AG04449 (cell line): ENCODE data around the gene ITFG2.

Source experiments
- CTCF ChIA-PET: fragments of 350-600 bp; formaldehyde crosslinking; extraction: SDS; loops from one replicate; lab custom pipeline; 2021; ENCODE audit warnings: antibody characterized with exemption; lab: Yijun Ruan, JAX
- POLR2A ChIA-PET: fragments of 400-600, 350-600 bp; formaldehyde crosslinking; extraction: SDS; loops from one replicate; lab custom pipeline; 2020; ENCODE audit warnings: antibody characterized with exemption, inconsistent platforms; lab: Yijun Ruan, JAX
- DNase-seq: peaks from one replicate; pipeline ENCODE4 v3.0.0-alpha.2; 2010; ENCODE audit warnings: low read depth, low spot score
- H3K4me3 ChIP-seq: 2 replicates; pipeline ENCODE4 v1.5.1; 2011; ENCODE audit warnings: low read depth, mild to moderate bottlenecking, control low read depth, low read length
- TF ChIP-seq, protein P1 (sequence below): IDR thresholded peaks from one replicate; pipeline ENCODE4 v1.5.1; 2011; ENCODE audit warnings: mild to moderate bottlenecking, moderate library complexity, low read length, control low read depth, inconsistent platforms; ENCODE audit not compliant: insufficient read depth; ENCODE audit errors: missing control alignments

Gene ITFG2

DNA sequence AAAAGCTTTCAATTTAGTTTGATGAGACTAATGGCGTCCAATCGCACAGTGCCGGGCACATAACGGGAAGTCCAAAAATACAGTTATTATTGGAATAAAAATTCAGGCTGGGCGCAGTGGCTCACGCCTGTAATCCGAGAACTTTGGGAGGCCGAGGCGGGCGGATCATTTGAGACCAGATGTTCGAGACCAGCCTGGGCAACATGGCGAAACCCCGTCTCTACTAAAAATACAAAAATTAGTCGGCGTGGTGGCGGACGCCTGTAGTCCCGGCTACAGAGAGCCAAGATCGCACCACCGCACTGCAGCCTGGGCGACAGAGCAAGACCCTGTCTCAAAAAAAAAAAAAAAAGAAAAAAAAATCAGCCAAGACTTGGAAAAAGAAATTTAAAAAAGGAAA is 18.9 kb upstream of the ITFG2 start:
- H3K4me3 ChIP-seq: no peak overlapping the region
- ChIA-PET CTCF (interaction anchor here (1.4 to 2.3 kb wide), 3 partner anchors 10 to 20 kb away, joined by 5 to 17 read pairs (median 5); partner anchors contain the start of gene ITFG2), POLR2A (no interaction called here)
- DNase-seq: no peak
- TF ChIP-seq, protein P1, sequence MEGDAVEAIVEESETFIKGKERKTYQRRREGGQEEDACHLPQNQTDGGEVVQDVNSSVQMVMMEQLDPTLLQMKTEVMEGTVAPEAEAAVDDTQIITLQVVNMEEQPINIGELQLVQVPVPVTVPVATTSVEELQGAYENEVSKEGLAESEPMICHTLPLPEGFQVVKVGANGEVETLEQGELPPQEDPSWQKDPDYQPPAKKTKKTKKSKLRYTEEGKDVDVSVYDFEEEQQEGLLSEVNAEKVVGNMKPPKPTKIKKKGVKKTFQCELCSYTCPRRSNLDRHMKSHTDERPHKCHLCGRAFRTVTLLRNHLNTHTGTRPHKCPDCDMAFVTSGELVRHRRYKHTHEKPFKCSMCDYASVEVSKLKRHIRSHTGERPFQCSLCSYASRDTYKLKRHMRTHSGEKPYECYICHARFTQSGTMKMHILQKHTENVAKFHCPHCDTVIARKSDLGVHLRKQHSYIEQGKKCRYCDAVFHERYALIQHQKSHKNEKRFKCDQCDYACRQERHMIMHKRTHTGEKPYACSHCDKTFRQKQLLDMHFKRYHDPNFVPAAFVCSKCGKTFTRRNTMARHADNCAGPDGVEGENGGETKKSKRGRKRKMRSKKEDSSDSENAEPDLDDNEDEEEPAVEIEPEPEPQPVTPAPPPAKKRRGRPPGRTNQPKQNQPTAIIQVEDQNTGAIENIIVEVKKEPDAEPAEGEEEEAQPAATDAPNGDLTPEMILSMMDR: no peak

DNA sequence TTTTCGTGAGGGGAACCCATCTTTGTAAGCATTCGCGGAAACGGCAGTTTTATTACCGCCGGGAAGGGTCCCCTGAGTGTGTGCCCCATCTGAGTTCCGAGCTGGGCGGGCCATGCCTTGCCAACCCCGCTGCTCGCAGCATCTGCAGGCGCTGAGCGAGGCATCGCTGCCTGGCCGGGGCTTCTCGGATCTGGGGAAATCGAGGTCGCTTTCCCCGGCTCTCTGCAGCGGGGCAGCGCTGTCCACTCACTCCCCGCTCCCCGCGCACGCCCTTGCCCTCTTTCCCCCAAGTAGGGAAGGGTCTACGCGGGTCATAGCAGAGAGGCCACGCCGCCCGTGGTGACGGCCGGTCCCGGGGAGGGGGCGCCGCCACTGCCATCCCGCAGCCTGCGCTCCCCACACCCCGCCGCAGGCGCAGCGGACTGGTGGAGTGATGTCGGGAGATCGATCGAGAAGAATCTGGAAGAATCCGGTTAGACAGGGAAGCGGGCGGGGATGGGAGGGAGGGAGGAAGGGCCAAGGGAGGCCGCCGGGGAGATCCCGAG is 18.2 kb upstream of the ITFG2 start:
- ChIA-PET CTCF (interaction anchor here (2.6 to 3.0 kb wide), 2 partner anchors 10 to 20 kb away, joined by 13 to 27 read pairs; partner anchors contain the start of gene ITFG2), POLR2A (interaction anchor here (0.6 kb wide), 1 partner anchor 81 kb away, joined by 3 read pairs; no protein-coding TSS in a partner anchor)
- DNase-seq: no peak

DNA sequence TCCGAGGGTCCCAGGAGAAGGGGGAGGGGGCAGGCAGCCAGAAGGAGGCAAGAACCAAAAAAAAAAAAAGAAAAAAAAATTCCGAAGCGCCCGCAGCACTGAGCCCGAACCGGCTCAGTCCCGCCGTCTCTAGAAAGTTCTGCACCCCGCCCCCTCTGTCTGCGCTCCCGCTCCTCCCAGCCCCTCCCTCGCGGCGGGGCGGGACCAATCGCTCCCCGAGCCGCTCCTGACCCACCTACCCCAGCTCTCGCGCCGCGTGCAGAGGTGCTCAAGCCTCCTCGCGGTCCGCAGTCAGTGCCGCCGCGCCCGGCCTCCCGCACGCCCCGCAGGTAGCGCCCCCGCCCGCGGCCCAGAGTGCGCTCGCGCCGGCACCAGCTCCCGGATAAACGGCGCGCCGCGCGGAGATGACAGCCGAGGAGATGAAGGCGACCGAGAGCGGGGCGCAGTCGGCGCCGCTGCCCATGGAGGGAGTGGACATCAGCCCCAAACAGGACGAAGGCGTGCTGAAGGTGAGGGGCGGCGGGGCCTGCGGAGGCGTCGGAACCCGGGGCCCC is 17.7 kb upstream of the ITFG2 start, which contains the start of gene FKBP4:
FKBP4 (plus strand) TSS at position 235 of the 554 bp plus-strand sequence; CDS start at position 405, 170 bp downstream.
- CTCF ChIA-PET: interaction anchor here (2.6 to 3.0 kb wide), 2 partner anchors 10 to 19 kb away, joined by 13 to 27 read pairs; partner anchors contain the start of gene ITFG2
- no peak for DNase-seq
- TF ChIP-seq, protein P1: no peak
- H3K4me3 ChIP-seq: peak within 1 kb of the TSS; percentile 87
- POLR2A ChIA-PET: interaction anchor here (1.6 kb wide), 1 partner anchor 10 kb away, joined by 8 read pairs; no protein-coding TSS in a partner anchor

More for the DNA sequence above, 18.2 kb upstream of the ITFG2 start:
- TF ChIP-seq, protein P1: no peak
- H3K4me3 ChIP-seq: peak overlapping the region; percentile 87

DNA sequence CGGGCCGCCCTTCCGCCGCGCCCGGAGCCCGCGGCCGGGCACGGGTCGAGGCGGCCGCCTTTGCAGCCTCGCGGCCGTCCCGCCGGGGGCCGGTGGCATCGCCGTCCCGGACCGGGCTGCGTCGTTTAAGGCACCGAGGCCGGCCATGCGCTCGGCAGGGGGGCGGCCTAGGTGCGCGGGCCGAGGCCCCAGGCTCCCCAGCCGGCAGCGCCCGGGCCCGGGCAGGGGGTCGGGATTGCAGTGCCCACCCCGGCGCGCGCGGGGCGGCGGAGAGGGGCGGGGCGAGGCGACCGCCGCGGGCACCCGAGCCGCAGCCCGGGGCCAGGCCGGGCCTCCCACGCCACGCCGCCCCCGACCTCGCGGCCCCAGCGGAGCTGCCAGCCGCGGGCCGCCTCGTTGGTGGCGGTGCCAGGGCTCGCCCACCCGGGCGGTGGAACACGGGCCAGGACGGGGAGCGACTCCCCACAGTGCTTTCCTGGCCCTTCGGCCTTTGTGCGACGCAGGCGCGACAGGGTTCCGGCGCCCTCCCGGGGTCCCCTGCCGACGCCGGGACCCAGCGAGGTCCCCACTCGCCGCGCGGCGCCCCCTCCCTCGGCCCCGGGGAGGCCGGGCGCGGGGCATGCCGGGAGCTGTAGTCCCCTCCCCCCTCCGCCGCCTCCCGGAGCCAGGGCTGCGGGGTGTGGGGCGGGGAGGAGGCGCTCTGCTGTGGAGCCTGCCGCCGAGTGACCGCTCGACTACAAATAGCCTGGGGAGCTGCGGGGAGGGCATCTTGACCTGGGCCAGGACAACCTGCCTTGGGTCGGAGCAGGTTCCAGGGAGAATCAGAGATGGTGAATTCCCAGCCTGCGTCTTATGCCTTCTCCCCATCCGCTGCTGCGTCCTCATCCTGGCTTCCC is 16.9 kb upstream of the ITFG2 start:
- POLR2A ChIA-PET: interaction anchor here (0.8 to 1.6 kb wide), 2 partner anchors 10 to 18 kb away, joined by 3 to 8 read pairs; no protein-coding TSS in a partner anchor
- H3K4me3 ChIP-seq: peak overlapping the region; percentile 87
- CTCF ChIA-PET: interaction anchor here (0.9 to 3.0 kb wide), 5 partner anchors 11 to 113 kb away, joined by 3 to 27 read pairs (median 3); partner anchors contain the start of gene ITFG2
- DNase-seq: no peak
- TF ChIP-seq, protein P1: no peak

DNA sequence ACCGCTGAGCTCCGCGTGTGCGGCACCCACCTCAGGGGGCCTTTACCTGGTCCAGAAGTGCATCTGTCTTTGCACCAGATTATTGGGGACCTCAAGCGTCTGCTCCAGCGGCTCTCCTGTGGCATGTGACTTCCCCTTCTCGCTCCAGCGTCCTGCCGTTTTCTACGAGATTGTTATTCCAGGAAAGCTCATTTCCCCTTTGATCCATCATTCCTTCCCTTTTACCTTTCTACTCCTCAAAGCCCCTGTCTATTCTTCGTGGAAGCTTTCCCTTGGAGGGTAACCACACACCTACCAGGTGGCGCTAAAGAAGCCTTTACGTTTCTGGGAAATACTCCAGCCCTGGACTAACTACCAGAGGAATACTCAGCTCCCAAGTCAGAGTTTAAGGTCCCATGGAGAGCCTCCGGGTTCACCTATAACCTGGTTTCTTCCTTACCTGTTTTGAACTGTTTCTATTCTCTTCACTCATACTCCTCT is 16.2 kb upstream of the ITFG2 start:
- POLR2A ChIA-PET: interaction anchor here (0.8 to 1.6 kb wide), 2 partner anchors 9 to 17 kb away, joined by 3 to 8 read pairs; no protein-coding TSS in a partner anchor
- no peak for DNase-seq
- CTCF ChIA-PET: interaction anchor here (0.7 to 3.0 kb wide), 6 partner anchors 12 to 857 kb away, joined by 3 to 27 read pairs (median 3); partner anchors contain the start of gene ITFG2
- peak overlapping the region; percentile 87 for H3K4me3 ChIP-seq
- TF ChIP-seq, protein P1: no peak
